ENCODE measurements around the gene VTA1. TPM values are rescaled to one million over a fixed set of nuclear protein-coding genes. Genes with fewer than 3 reads are reported as not detected.
"Not testable (repeated sequence)": the region's sequence is repeated elsewhere in the genome, so short reads cannot be mapped to it uniquely, and the experiment has no call there.

Gene VTA1
- total RNA-seq, 2 donors from 2014 or later: 32.6 to 48.0 TPM

- Mint-ChIP-seq H3K4me1 (ENCODE audit: low read depth in 2 of 2) (peaks cover 9 to 14% of the 10 kb centered on the region in 2 donors), H3K27me3 (no peaks in the 10 kb centered on the region), H3K36me3 (peaks cover 20% of the 10 kb centered on the region), H3K27ac (no peak overlapping the region), H3K9me3 (no peaks in the 10 kb centered on the region), H3K4me3 (no peak overlapping the region)
- DNase-seq (ENCODE audit: low spot score) (no peak), ATAC-seq (no peak)
Measured at GRCh38 chr6:142182004-142182403, 34.9 kb downstream of the VTA1 start.

- ATAC-seq (no peak), DNase-seq (ENCODE audit: low spot score) (no peak)
- Mint-ChIP-seq H3K36me3 (peaks cover 7% of the 10 kb centered on the region), H3K9me3 (no peaks in the 10 kb centered on the region), H3K27me3 (no peaks in the 10 kb centered on the region), H3K4me3 (no peak overlapping the region), H3K27ac (no peak overlapping the region), H3K4me1 (ENCODE audit: low read depth in 2 of 2) (peaks cover 9 to 14% of the 10 kb centered on the region in 2 donors)
Measured at GRCh38 chr6:142183351-142183750, 36.3 kb downstream of the VTA1 start.

GRCh38 chr6:142184307-142184706, 37.2 kb downstream of the VTA1 start:
- ATAC-seq (no peak), DNase-seq (ENCODE audit: low spot score) (no peak)
- Mint-ChIP-seq H3K9me3 (no peaks in the 10 kb centered on the region), H3K4me1 (ENCODE audit: low read depth in 2 of 2) (peaks cover 9 to 14% of the 10 kb centered on the region in 2 donors), H3K4me3 (no peak overlapping the region), H3K27me3 (no peaks in the 10 kb centered on the region), H3K36me3 (peaks cover 5% of the 10 kb centered on the region), H3K27ac (no peak overlapping the region)

- Mint-ChIP-seq H3K27me3 (no peaks in the 10 kb centered on the region), H3K4me1 (ENCODE audit: low read depth in 2 of 2) (peaks cover 9 to 14% of the 10 kb centered on the region in 2 donors), H3K4me3 (no peak overlapping the region), H3K27ac (no peak overlapping the region), H3K36me3 (peaks cover 11% of the 10 kb centered on the region), H3K9me3 (no peaks in the 10 kb centered on the region)
- DNase-seq (ENCODE audit: low spot score): no peak
- no peak for ATAC-seq
Measured at GRCh38 chr6:142185641-142186040, 38.6 kb downstream of the VTA1 start.

- H3K27me3 Mint-ChIP-seq: no peaks in the 10 kb centered on the region
- no peak for ATAC-seq
- H3K36me3 Mint-ChIP-seq: peaks cover 11% of the 10 kb centered on the region
- no peaks in the 10 kb centered on the region for H3K9me3 Mint-ChIP-seq
- DNase-seq (ENCODE audit: low spot score): no peak
- no peak overlapping the region for H3K4me3 Mint-ChIP-seq
- no peak overlapping the region for H3K27ac Mint-ChIP-seq
- H3K4me1 Mint-ChIP-seq (ENCODE audit: low read depth in 2 of 2): peaks cover 4 to 11% of the 10 kb centered on the region in 2 donors
Measured at GRCh38 chr6:142187209-142187608, 40.1 kb downstream of the VTA1 start.

GRCh38 chr6:142188341-142188740, 41.3 kb downstream of the VTA1 start:
- DNase-seq (ENCODE audit: low spot score); H3K4me3 Mint-ChIP-seq; H3K27ac Mint-ChIP-seq; H3K9me3 Mint-ChIP-seq; H3K27me3 Mint-ChIP-seq; ATAC-seq; H3K4me1 Mint-ChIP-seq (ENCODE audit: low read depth in 2 of 2); H3K36me3 Mint-ChIP-seq: not testable (repeated sequence)

GRCh38 chr6:142189057-142189456, 42.0 kb downstream of the VTA1 start:
- ATAC-seq (no peak), DNase-seq (ENCODE audit: low spot score) (no peak)
- no peaks in the 10 kb centered on the region for H3K27me3 Mint-ChIP-seq
- H3K4me1 Mint-ChIP-seq (ENCODE audit: low read depth in 2 of 2): peaks cover 3 to 8% of the 10 kb centered on the region in 2 donors
- H3K36me3 Mint-ChIP-seq: peaks cover 6% of the 10 kb centered on the region
- H3K4me3 Mint-ChIP-seq: no peak overlapping the region
- no peak overlapping the region for H3K27ac Mint-ChIP-seq
- H3K9me3 Mint-ChIP-seq: no peaks in the 10 kb centered on the region

GRCh38 chr6:142192343-142192742, 45.3 kb downstream of the VTA1 start:
- H3K4me3 Mint-ChIP-seq: no peak overlapping the region
- peaks cover 13% of the 10 kb centered on the region for H3K36me3 Mint-ChIP-seq
- H3K4me1 Mint-ChIP-seq (ENCODE audit: low read depth in 2 of 2): peaks cover 17 to 21% of the 10 kb centered on the region in 2 donors
- no peak for ATAC-seq
- H3K9me3 Mint-ChIP-seq: no peaks in the 10 kb centered on the region
- no peak for DNase-seq (ENCODE audit: low spot score)
- H3K27me3 Mint-ChIP-seq: no peaks in the 10 kb centered on the region
- H3K27ac Mint-ChIP-seq: no peak overlapping the region

GRCh38 chr6:142193621-142194020, 46.6 kb downstream of the VTA1 start:
- Mint-ChIP-seq H3K9me3 (no peaks in the 10 kb centered on the region), H3K4me3 (no peak overlapping the region), H3K36me3 (peaks cover 16% of the 10 kb centered on the region), H3K27me3 (no peaks in the 10 kb centered on the region), H3K4me1 (ENCODE audit: low read depth in 2 of 2) (peaks cover 17 to 21% of the 10 kb centered on the region in 2 donors), H3K27ac (no peak overlapping the region)
- ATAC-seq (no peak), DNase-seq (ENCODE audit: low spot score) (no peak)

- Mint-ChIP-seq H3K36me3 (peaks cover 15% of the 10 kb centered on the region), H3K4me3 (no peak overlapping the region), H3K27me3 (no peaks in the 10 kb centered on the region), H3K9me3 (no peaks in the 10 kb centered on the region), H3K27ac (no peak overlapping the region), H3K4me1 (ENCODE audit: low read depth in 2 of 2) (peaks cover 17 to 21% of the 10 kb centered on the region in 2 donors)
- DNase-seq (ENCODE audit: low spot score) (no peak), ATAC-seq (no peak)
Measured at GRCh38 chr6:142195862-142196541, 48.9 kb downstream of the VTA1 start.

- Mint-ChIP-seq H3K27me3 (no peaks in the 10 kb centered on the region), H3K4me3 (no peak overlapping the region), H3K9me3 (no peaks in the 10 kb centered on the region), H3K36me3 (peaks cover 14% of the 10 kb centered on the region), H3K4me1 (ENCODE audit: low read depth in 2 of 2) (peaks cover 9 to 10% of the 10 kb centered on the region in 2 donors), H3K27ac (no peak overlapping the region)
- no peak for ATAC-seq
- DNase-seq (ENCODE audit: low spot score): no peak
Measured at GRCh38 chr6:142200846-142201628, 54.0 kb downstream of the VTA1 start.

- no peak overlapping the region for H3K27ac Mint-ChIP-seq
- no peaks in the 10 kb centered on the region for H3K9me3 Mint-ChIP-seq
- no peak for DNase-seq (ENCODE audit: low spot score)
- peaks cover 3 to 4% of the 10 kb centered on the region in 2 donors for H3K4me1 Mint-ChIP-seq (ENCODE audit: low read depth in 2 of 2)
- H3K27me3 Mint-ChIP-seq: no peaks in the 10 kb centered on the region
- H3K36me3 Mint-ChIP-seq: peaks cover 33% of the 10 kb centered on the region
- peak in 1 of 2 donors; percentile 62 for ATAC-seq
- H3K4me3 Mint-ChIP-seq: no peak overlapping the region
Measured at GRCh38 chr6:142207265-142207877, 60.3 kb downstream of the VTA1 start.

- no peak for DNase-seq (ENCODE audit: low spot score)
- H3K4me3 Mint-ChIP-seq: no peak overlapping the region
- ATAC-seq: no peak
- H3K4me1 Mint-ChIP-seq (ENCODE audit: low read depth in 2 of 2): peaks cover 3 to 4% of the 10 kb centered on the region in 2 donors
- H3K36me3 Mint-ChIP-seq: peaks cover 41% of the 10 kb centered on the region
- H3K9me3 Mint-ChIP-seq: no peaks in the 10 kb centered on the region
- H3K27me3 Mint-ChIP-seq: no peaks in the 10 kb centered on the region
- H3K27ac Mint-ChIP-seq: no peak overlapping the region
Measured at GRCh38 chr6:142210606-142211005, 63.5 kb downstream of the VTA1 start.

GRCh38 chr6:142213402-142213801, 66.3 kb downstream of the VTA1 start:
- ATAC-seq: no peak
- Mint-ChIP-seq H3K27ac (no peak overlapping the region), H3K27me3 (no peaks in the 10 kb centered on the region), H3K36me3 (peaks cover 34% of the 10 kb centered on the region), H3K4me1 (ENCODE audit: low read depth in 2 of 2) (no peaks in the 10 kb centered on the region), H3K4me3 (no peak overlapping the region), H3K9me3 (no peaks in the 10 kb centered on the region)
- no peak for DNase-seq (ENCODE audit: low spot score)
